ENCODE measurements around the gene TPSG1. TPM values are rescaled to one million over a fixed set of nuclear protein-coding genes. Genes with fewer than 3 reads are reported as not detected.

Gene TPSG1
- total RNA-seq, 1 experiment from 2014 or later: not detected

DNA sequence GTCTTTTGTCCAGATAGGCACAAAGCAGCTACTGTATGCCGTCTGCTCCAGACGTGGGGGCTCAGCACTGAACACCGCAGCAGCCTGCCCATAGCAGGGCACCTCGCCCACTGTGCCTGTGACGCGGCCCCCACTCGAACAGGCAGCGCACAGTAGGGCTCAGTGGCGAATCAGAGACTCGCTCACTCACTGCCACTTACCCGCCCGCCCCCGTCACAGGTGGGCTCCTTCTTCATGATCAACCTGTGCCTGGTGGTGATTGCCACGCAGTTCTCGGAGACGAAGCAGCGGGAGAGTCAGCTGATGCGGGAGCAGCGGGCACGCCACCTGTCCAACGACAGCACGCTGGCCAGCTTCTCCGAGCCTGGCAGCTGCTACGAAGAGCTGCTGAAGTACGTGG is 23.6 kb downstream of the TPSG1 start:
- Histone ChIP-seq H2AFZ (ENCODE audit: low read length) (no peak overlapping the region), H3K9me3 (ENCODE audit: control insufficient read depth, low read depth, low read length) (no peaks in the 10 kb centered on the region), H3K56ac (ENCODE audit: insufficient read length, low read depth, low read length) (no peak overlapping the region), H4K5ac (ENCODE audit: insufficient read length, low read depth, low read length) (no peak overlapping the region), H3K23ac (ENCODE audit: insufficient read length, low read depth, low read length) (no peak overlapping the region), H2BK20ac (ENCODE audit: low read depth, low read length, poor library complexity, severe bottlenecking) (no peak overlapping the region), H3K18ac (ENCODE audit: insufficient read length, low read depth, low read length) (no peak overlapping the region), H2BK12ac (ENCODE audit: insufficient read length, low read depth, low read length) (no peak overlapping the region), H3T11ph (ENCODE audit: low read length) (no peak overlapping the region), H3K27me3 (ENCODE audit: insufficient read depth, low read length) (no peaks in the 10 kb centered on the region), H2BK120ac (ENCODE audit: low read depth, low read length, poor library complexity, severe bottlenecking) (no peak overlapping the region), H3K4ac (ENCODE audit: low read depth, low read length) (no peak overlapping the region), H3K79me2 (ENCODE audit: insufficient read depth, low read length) (no peaks in the 10 kb centered on the region), H2BK5ac (ENCODE audit: insufficient read length, low read length) (no peak overlapping the region), H2AK5ac (ENCODE audit: insufficient read length, low read length) (no peak overlapping the region), H3K14ac (ENCODE audit: insufficient read depth, low read length) (no peak overlapping the region), H3K27ac (ENCODE audit: insufficient read length, low read depth, low read length) (no peak overlapping the region), H4K8ac (replicated peaks; ENCODE audit: insufficient read length, low read depth, low read length) (no peak overlapping the region), H3K9ac (ENCODE audit: extremely low read depth, insufficient read length, low read length) (no peak overlapping the region), H3K79me1 (ENCODE audit: insufficient read depth, low read depth, low read length, poor library complexity, severe bottlenecking) (no peaks in the 10 kb centered on the region), H3K4me2 (ENCODE audit: insufficient read depth, insufficient read length, low read length) (no peak overlapping the region), H2BK15ac (ENCODE audit: low read depth, low read length) (no peak overlapping the region), H4K91ac (ENCODE audit: insufficient read length, low read depth, low read length) (no peak overlapping the region), H3K4me1 (ENCODE audit: insufficient read depth, low read length) (no peaks in the 10 kb centered on the region), H4K20me1 (ENCODE audit: control insufficient read depth, insufficient read depth, insufficient read length) (no peaks in the 10 kb centered on the region), H3K23me2 (ENCODE audit: insufficient read length, low read depth, low read length, poor library complexity, severe bottlenecking) (peaks cover 2% of the 10 kb centered on the region)
- no peak for DNase-seq
- no peak for TF ChIP-seq CTCF (conservative IDR thresholded peaks at IDR 0.05)
- Mint-ChIP-seq H3K4me1 (peaks cover 0 to 6% of the 10 kb centered on the region in 2 experiments; a peak in 1 of 4 replicates), H3K27ac (no peak overlapping the region), H3K9me3 (no peaks in the 10 kb centered on the region), H3K4me3 (no peak overlapping the region), H3K27me3 (ENCODE audit: low read depth) (no peaks in the 10 kb centered on the region), H3K36me3 (ENCODE audit: insufficient read depth in 1 of 3, low read depth in 3 of 3) (peaks cover 0 to 21% (median 20%) of the 10 kb centered on the region in 3 experiments; a peak in 6 of 7 replicates)
- no CpG with 5 or more reads among the region's 25 CpGs for WGBS (ENCODE audit: extremely low coverage, insufficient read length, low lambda C conversion rate)

Measured in H9 (cell line).